ENCODE measurements around the gene CABP2.

Gene CABP2

GRCh38 chr11:67558084-67558772 is 35.0 kb upstream of the CABP2 start:
- no peak for TF ChIP-seq CTCF (IDR thresholded peaks at IDR 0.05)

DNA sequence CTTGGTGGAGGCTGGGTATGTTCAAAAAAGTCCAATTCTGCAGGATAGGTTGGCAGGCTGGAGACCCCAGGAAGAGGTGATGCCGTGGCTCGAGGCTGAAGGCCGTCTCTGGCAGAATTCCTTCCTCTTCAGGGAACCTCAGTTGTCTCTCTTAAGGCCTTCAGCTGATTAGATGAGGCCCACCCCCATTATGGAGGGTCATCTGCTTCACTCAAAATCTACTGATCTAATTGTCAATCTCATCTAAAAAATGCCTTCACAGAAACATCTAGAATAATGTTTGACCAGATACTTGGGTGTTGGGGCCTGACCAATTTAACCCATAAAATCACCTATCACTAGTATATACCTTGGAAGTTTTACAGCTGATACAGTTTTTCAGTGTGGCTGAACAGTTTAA is 33.0 kb upstream of the CABP2 start:
- TF ChIP-seq CTCF (IDR thresholded peaks at IDR 0.05) = no peak

DNA sequence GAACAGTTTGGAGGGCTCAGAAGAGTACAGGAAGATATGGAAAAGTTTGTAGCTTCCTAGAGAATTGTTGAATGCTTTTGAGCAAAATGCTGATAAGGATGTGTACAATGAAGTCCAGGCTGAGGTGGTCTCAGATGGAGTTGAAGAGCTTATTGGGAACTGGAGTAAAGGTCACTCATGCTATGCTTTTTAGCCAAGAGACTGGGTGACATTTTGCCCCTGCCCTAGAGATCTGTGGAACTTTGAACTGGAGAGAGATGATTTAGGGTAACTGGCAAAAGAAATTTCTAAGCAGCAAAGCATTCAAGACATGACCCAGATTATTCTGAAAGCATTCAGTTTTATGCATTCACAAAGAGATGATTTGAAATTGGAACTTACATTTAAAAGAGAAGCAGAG is 27.9 kb upstream of the CABP2 start:
- no peak for TF ChIP-seq CTCF (IDR thresholded peaks at IDR 0.05)

DNA sequence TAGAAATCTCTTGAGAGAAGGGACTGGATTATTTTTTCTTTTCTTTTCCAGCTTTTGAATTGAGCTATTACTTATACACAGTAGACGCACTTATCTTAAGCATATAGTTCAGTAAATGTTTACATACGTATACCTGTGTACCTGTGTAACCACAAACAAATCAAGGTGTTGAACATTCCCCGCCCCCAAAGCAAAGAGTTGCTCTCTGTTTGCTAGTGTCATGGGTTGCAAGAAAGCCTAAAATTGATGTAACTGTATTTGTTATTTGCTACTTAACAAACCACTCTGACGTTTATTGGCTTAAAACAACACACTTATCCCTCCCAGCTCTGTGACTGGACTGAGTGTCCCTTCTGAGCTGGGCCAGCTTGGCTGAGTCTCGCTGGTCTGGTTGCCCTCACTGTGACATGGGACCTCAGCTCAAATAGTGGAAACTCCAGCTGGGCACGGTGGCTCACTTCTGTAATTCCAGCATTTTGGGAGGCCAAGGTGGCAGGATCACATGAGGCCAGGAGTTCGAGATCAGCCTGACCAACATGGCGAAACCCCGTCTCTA is 25.4 kb upstream of the CABP2 start:
- TF ChIP-seq CTCF (IDR thresholded peaks at IDR 0.05) = no peak

DNA sequence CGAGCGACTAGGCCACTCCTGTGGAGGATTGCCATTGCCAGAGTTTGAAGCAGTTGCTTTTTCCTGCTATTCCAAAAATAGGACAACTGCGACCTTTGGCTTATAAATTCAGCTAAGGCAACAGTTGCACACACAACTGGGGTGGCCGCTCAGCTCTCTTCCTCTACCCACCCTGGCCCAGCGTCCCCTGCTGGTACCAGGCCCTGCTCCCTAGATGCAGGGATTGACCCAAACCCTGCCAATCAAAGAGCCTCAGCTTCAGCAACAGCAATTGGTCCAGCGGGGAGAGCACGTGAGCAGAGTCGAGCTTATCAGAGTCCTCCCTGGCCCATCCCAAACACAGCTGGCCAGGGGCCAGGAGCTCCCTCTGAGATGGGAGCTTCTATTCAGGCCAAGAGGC is 22.0 kb upstream of the CABP2 start:
- no peak for TF ChIP-seq CTCF (IDR thresholded peaks at IDR 0.05)

DNA sequence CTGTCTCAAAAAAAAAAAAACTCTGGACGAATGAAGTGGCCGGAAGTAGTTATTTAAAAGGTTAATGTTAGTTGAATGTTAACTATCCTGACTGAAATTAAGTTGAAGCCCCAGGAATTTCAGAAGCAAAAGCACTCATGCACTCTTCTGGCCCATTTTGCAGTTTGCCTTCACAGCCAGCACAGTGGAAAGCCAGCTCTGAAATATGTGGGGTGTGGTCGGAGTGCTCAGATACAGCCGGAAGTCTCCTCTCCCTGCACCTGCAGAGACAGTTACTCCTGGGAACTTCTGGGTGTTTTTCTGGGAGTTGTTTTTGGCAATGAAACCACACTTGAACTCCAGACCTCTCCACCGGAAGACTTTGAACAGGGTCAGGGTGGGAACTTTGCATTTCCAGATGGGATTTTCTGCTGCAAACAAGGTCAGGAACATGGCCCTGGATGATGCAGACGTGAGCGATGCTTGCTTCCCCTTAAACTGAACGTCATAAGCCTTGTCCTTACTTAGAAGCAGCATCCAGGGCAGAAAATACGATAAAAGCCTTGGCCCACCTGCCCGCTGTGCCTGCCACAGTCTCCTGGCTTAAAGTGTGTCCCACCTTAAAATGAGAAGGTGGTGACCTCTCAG is 21.5 kb upstream of the CABP2 start:
- TF ChIP-seq CTCF (IDR thresholded peaks at IDR 0.05) = no peak

DNA sequence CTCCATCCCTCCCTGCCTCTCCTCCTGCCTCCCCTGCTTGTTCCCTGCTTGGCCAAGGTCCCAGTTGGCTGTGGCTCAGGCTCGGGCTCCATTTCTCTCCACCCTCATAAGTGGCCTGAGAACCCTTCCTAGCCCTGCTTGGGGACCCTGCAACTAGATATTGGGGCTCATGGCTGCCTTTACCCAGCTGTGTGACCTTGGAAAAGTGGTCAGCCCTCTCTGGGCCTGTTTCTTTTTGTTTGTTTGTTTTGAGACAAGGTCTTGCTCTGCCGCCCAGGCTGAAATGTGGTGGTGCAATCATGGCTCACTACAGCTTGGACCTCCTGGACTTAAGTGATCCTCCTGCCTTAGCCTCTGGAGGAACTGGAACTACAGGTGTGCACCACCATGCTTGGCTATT is 20.3 kb upstream of the CABP2 start:
- no peak for TF ChIP-seq CTCF (IDR thresholded peaks at IDR 0.05)

All from LNCAP (cell line).